H1 (cell line): ENCODE measurements around the gene HBD.

ENCODE experiments used
- EZH2 ChIP-seq: fragments of 200-600 bp; sonication (generic); IDR thresholded peaks from 2 replicates; pipeline ENCODE4 v1.7.1; 2012; ENCODE audit warnings: low read depth, mild to moderate bottlenecking, moderate library complexity, low read length, inconsistent platforms; ENCODE audit not compliant: severe bottlenecking
- TF ChIP-seq, protein P1 (sequence below), 3 experiments: IDR thresholded peaks; 1 replicate in 2 of 3; 2 replicates in 1 of 3; pipeline versions ENCODE4 v1.5.1 to v1.6.1; 2011; ENCODE audit warnings: low read length in 3 of 3, mild to moderate bottlenecking in 3 of 3, inconsistent platforms in 2 of 3, low read depth in 1 of 3, moderate library complexity in 1 of 3; ENCODE audit not compliant: insufficient read depth in 1 of 3; ENCODE audit errors: control extremely low read depth in 1 of 3

DNA sequence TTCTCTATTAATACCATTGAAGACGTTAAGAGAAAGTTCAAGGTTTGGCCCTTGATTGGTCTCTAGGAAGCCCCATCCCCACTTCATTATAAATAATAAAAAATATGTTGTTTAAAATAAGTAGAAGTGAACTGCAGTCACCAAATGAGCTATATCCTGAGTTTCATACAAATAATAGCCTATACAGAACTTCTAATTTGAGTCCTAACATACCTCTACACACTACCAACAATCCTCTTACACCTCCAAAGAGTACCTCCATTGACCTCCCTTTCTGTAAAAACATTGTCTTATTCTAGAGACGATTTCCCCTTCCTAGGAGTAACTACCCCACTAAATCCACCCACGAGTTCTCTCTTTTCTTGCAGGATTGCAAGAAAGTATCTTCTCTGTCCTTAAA, 7.2 kb upstream of the HBD start:
- TF ChIP-seq EZH2: no peak
- TF ChIP-seq, protein P1, sequence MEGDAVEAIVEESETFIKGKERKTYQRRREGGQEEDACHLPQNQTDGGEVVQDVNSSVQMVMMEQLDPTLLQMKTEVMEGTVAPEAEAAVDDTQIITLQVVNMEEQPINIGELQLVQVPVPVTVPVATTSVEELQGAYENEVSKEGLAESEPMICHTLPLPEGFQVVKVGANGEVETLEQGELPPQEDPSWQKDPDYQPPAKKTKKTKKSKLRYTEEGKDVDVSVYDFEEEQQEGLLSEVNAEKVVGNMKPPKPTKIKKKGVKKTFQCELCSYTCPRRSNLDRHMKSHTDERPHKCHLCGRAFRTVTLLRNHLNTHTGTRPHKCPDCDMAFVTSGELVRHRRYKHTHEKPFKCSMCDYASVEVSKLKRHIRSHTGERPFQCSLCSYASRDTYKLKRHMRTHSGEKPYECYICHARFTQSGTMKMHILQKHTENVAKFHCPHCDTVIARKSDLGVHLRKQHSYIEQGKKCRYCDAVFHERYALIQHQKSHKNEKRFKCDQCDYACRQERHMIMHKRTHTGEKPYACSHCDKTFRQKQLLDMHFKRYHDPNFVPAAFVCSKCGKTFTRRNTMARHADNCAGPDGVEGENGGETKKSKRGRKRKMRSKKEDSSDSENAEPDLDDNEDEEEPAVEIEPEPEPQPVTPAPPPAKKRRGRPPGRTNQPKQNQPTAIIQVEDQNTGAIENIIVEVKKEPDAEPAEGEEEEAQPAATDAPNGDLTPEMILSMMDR (IDR thresholded peaks at IDR 0.05; ENCODE audit: control extremely low read depth in 1 of 3, insufficient read depth in 1 of 3, low read depth in 1 of 3, low read length in 3 of 3): no peak
